GM12865 (cell line): ENCODE results near the gene GRAMD1A.
"Not testable (repeated sequence)": the region's sequence is repeated elsewhere in the genome, so short reads cannot be mapped to it uniquely, and the experiment has no call there.

ENCODE experiments used
- DNase-seq: peaks from one replicate; pipeline ENCODE4 v3.0.0; 2010; ENCODE audit warnings: low read depth
- H3K4me3 ChIP-seq: 2 replicates; pipeline ENCODE4 v1.5.1; 2011; ENCODE audit warnings: mild to moderate bottlenecking, low read depth, low read length, control low read depth
- CTCF ChIP-seq: IDR thresholded peaks from 2 replicates; pipeline ENCODE4 v1.5.1; 2011; ENCODE audit warnings: low read length, control low read depth, low read depth, inconsistent platforms; ENCODE audit not compliant: insufficient read depth; ENCODE audit errors: missing control alignments

The GRAMD1A gene

GRCh38 chr19:35011737-35012682 lies 11.9 kb downstream of the GRAMD1A start:
- TF ChIP-seq CTCF, result no peak
- H3K4me3 ChIP-seq, result no peak overlapping the region
- DNase-seq, result no peak

GRCh38 chr19:35013041-35013819 lies 13.1 kb downstream of the GRAMD1A start:
- peak; percentile 98 for TF ChIP-seq CTCF
- no peak overlapping the region for H3K4me3 ChIP-seq
- peak; percentile 78 for DNase-seq

GRCh38 chr19:35013820-35014754 lies 14.0 kb downstream of the GRAMD1A start:
- peak; percentile 47 for DNase-seq
- H3K4me3 ChIP-seq, result no peak overlapping the region
- TF ChIP-seq CTCF, result no peak

GRCh38 chr19:35014774-35015173 lies 14.7 kb downstream of the GRAMD1A start:
- not testable (repeated sequence) for DNase-seq, H3K4me3 ChIP-seq

- no peak for DNase-seq
- H3K4me3 ChIP-seq, result no peak overlapping the region
- no peak for TF ChIP-seq CTCF
Measured at GRCh38 chr19:35015270-35015953, 15.3 kb downstream of the GRAMD1A start.

GRCh38 chr19:35015954-35016351 lies 15.8 kb downstream of the GRAMD1A start:
- no peak for TF ChIP-seq CTCF
- DNase-seq, result no peak
- H3K4me3 ChIP-seq, result no peak overlapping the region
